ENCODE results near the gene TRMT1L. TPM values are rescaled to one million over a fixed set of nuclear protein-coding genes. Genes with fewer than 3 reads are reported as not detected.
"Not testable (repeated sequence)": the region's sequence is repeated elsewhere in the genome, so short reads cannot be mapped to it uniquely, and the experiment has no call there.

TRMT1L gene
- total and polyA plus RNA-seq, 2 of the 8 experiments (the other 6 are each of a cell fraction or from before 2014, with no cell fraction given), result 13.8 to 22.3 TPM

DNA sequence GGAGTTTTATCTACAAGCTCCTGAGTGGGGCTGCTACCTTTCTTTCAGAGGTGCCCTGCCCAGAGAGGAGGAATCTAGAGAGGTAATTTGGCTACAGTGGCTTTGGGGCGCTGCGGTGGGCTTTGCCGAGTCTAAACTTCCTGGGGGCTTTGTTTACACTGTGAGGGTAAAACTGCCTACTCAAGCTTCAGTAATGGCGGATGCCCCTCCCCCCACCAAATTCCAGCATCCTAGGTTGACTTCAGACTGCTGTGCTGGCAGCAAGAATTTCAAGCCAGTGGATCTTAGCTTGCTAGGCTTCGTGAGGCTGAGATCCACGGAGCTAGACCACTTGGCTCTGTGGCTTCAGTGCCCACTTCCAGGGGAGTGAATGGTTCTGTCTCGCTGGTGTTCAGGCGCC lies 44.1 kb upstream of the TRMT1L start (continued):
- TF ChIP-seq, protein P1, sequence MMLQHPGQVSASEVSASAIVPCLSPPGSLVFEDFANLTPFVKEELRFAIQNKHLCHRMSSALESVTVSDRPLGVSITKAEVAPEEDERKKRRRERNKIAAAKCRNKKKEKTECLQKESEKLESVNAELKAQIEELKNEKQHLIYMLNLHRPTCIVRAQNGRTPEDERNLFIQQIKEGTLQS (IDR thresholded peaks at IDR 0.05; ENCODE audit: insufficient read depth, low read depth, low read length), result no peak
- TF ChIP-seq TEAD4 (IDR thresholded peaks at IDR 0.05; ENCODE audit: low read depth, low read length) (peak; percentile 64), EGR1 (IDR thresholded peaks at IDR 0.05; ENCODE audit: borderline replicate concordance, low read depth, low read length) (no peak), ASH2L (IDR thresholded peaks at IDR 0.05; ENCODE audit: low read length) (no peak), YY1 (IDR thresholded peaks at IDR 0.05; ENCODE audit: low read depth, low read length) (0 out of 2 replicates have a peak, but pooled peaks have one; percentile 60), SIN3A (conservative IDR thresholded peaks at IDR 0.05 in 1 of 2, IDR thresholded peaks at IDR 0.05 in 1 of 2; ENCODE audit: low read depth in 1 of 2, low read length in 2 of 2) (no peak), SUZ12 (IDR thresholded peaks at IDR 0.05; ENCODE audit: low read length) (no peak), EZH2 (IDR thresholded peaks at IDR 0.05; ENCODE audit: low read depth, low read length, severe bottlenecking) (no peak), KDM5A (IDR thresholded peaks at IDR 0.05; ENCODE audit: low read length) (no peak), BRCA1 (IDR thresholded peaks at IDR 0.05; ENCODE audit: low read depth, low read length) (no peak), GTF2F1 (IDR thresholded peaks at IDR 0.05; ENCODE audit: borderline replicate concordance, low read depth, low read length) (no peak), SIRT6 (IDR thresholded peaks at IDR 0.05; ENCODE audit: low read length) (no peak)

- not testable (repeated sequence) for H3K79me2 ChIP-seq (ENCODE audit: control insufficient read depth in 1 of 2, insufficient read depth in 2 of 2, low read length in 2 of 2); H3K4ac ChIP-seq (replicated peaks; ENCODE audit: insufficient read length, low read depth, low read length); H3K9me3 ChIP-seq (ENCODE audit: insufficient read depth in 2 of 2, low read depth in 1 of 2, low read length in 1 of 2); H2AFZ ChIP-seq (ENCODE audit: low read length); H2BK15ac ChIP-seq (ENCODE audit: low read length); H3K23me2 ChIP-seq (ENCODE audit: low read depth, low read length); H2AK5ac ChIP-seq (ENCODE audit: low read depth, low read length); DNase-seq (ENCODE audit: low read depth in 1 of 2, low spot score in 2 of 2); H3K4me3 ChIP-seq (ENCODE audit: extremely low read depth in 1 of 4, insufficient read depth in 2 of 4, low read depth in 3 of 4, low read length in 4 of 4); H3K27me3 ChIP-seq (replicated peaks in 1 of 4; ENCODE audit: control insufficient read depth in 3 of 4, extremely low read depth in 1 of 4, insufficient read depth in 3 of 4, low read length in 3 of 4); H3K18ac ChIP-seq (ENCODE audit: extremely low read depth, low read length); H2BK120ac ChIP-seq (replicated peaks; ENCODE audit: low read depth, low read length); H4K20me1 ChIP-seq (replicated peaks in 1 of 2; ENCODE audit: control insufficient read depth in 1 of 2, insufficient read depth in 2 of 2, low read length in 2 of 2); H3K27ac ChIP-seq (ENCODE audit: low read depth, low read length); H4K5ac ChIP-seq (ENCODE audit: insufficient read length, low read depth, low read length); H3K79me1 ChIP-seq (ENCODE audit: low read depth, low read length); FAIRE-seq; H3K9ac ChIP-seq (replicated peaks in 1 of 4; ENCODE audit: extremely low read depth in 1 of 4, low read depth in 3 of 4, low read length in 3 of 4); H3K23ac ChIP-seq (ENCODE audit: insufficient read length); H4K91ac ChIP-seq (replicated peaks; ENCODE audit: insufficient read length, low read length); H3K4me2 ChIP-seq (ENCODE audit: insufficient read depth in 1 of 2, low read depth in 2 of 2, low read length in 2 of 2); H4K8ac ChIP-seq (ENCODE audit: extremely low read depth, insufficient read depth, low read length); H2BK5ac ChIP-seq (ENCODE audit: low read depth, low read length); H2BK20ac ChIP-seq (ENCODE audit: low read length); H3K4me1 ChIP-seq (replicated peaks in 1 of 4; ENCODE audit: control insufficient read depth in 3 of 4, insufficient read depth in 4 of 4, low read length in 3 of 4); H3K14ac ChIP-seq (ENCODE audit: insufficient read length); H2BK12ac ChIP-seq (ENCODE audit: low read depth, low read length); H3K36me3 ChIP-seq (ENCODE audit: control insufficient read depth in 2 of 4, insufficient read depth in 4 of 4, low read length in 3 of 4); H3K56ac ChIP-seq (replicated peaks; ENCODE audit: insufficient read length, low read depth, low read length)
- WGBS, 2 experiments (ENCODE audit: extremely low coverage in 1 of 2, insufficient coverage in 1 of 2, insufficient read length in 1 of 2, insufficient replicate concordance in 2 of 2, low coverage in 1 of 2, low lambda C conversion rate in 2 of 2, missing lambda C conversion rate in 1 of 2), result 97% methylated on average over 3 of the region's 4 CpGs; no CpG with 5 or more reads in 1 of the 2 experiments
- POLR2A ChIA-PET (ENCODE audit: partially characterized antibody), result interaction anchor here (0.8 kb wide), 1 partner anchor 64 kb away, joined by 3 read pairs; no protein-coding TSS in a partner anchor
- CTCF ChIA-PET (ENCODE audit: partially characterized antibody), result interaction anchor here (1.3 kb wide), 1 partner anchor 27 kb away, joined by 3 read pairs; no protein-coding TSS in a partner anchor
Measured at GRCh38 chr1:185198712-185199111, 42.0 kb upstream of the TRMT1L start.

Measured in H1 (cell line).